LNCAP (cell line): ENCODE results near the gene KHK.

Experiments
- TF ChIP-seq, protein P1 (sequence below): fragments of 450-650 bp; IDR thresholded peaks from 2 replicates; pipeline ENCODE4 v1.5.1; 2017; ENCODE audit warnings: mild to moderate bottlenecking

KHK gene

DNA sequence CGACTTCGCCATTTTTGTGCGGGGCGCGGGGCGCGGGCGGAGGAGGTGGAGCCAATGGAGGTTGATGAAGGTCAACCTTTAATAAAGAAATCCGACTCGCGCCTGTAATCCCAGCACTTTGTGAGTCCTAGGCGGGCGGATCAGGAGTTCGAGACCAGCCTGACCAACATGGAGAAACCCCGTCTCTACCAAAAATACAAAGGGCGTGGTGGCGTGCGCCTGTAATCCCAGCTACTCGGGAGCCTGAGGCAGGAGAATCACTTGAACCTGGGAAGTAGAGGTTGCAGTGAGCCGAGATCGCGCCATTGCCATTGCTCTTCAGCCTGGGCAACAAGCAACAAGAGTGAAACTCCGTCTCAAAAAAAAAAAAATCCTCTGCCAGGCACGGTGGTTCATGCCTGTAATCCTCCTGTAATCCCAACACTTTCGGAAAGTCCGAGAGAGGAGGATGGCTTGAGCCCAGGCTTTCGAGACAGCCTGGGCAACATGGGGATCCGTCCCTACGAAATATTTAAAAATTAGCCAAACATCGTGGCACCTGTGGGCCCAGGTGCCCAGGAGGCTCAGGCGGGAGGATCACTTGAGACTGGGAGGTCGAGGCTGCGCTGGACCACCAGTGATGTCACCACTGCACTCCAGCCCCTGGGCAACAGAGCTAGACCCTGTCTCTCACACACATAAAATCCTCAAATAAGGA lies 48.4 kb downstream of the KHK start:
- TF ChIP-seq, protein P1, sequence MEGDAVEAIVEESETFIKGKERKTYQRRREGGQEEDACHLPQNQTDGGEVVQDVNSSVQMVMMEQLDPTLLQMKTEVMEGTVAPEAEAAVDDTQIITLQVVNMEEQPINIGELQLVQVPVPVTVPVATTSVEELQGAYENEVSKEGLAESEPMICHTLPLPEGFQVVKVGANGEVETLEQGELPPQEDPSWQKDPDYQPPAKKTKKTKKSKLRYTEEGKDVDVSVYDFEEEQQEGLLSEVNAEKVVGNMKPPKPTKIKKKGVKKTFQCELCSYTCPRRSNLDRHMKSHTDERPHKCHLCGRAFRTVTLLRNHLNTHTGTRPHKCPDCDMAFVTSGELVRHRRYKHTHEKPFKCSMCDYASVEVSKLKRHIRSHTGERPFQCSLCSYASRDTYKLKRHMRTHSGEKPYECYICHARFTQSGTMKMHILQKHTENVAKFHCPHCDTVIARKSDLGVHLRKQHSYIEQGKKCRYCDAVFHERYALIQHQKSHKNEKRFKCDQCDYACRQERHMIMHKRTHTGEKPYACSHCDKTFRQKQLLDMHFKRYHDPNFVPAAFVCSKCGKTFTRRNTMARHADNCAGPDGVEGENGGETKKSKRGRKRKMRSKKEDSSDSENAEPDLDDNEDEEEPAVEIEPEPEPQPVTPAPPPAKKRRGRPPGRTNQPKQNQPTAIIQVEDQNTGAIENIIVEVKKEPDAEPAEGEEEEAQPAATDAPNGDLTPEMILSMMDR = no peak

DNA sequence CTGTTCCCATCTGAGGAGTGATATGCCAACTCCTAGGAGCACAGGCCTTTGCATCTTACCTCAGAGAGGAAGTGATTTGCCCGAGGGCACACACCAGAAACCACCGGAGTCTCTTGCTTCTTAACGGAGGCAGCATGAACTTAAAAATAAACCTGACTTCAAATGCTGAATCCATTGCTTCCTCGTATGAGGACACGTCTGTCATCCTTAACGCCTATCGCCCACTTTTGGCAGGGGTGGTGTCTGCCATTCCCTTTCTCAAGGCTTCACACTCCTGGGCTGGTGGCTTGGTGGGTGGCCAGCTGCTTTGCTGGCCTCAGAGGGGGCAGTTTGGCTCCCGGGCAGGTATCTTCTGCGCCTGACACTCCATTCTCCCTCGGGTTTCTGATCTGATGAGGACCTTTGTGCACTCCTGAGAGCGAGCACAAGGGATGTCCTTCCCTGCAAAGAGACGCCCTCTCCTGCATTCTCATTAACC lies 48.9 kb downstream of the KHK start:
- TF ChIP-seq, protein P1 = no peak

DNA sequence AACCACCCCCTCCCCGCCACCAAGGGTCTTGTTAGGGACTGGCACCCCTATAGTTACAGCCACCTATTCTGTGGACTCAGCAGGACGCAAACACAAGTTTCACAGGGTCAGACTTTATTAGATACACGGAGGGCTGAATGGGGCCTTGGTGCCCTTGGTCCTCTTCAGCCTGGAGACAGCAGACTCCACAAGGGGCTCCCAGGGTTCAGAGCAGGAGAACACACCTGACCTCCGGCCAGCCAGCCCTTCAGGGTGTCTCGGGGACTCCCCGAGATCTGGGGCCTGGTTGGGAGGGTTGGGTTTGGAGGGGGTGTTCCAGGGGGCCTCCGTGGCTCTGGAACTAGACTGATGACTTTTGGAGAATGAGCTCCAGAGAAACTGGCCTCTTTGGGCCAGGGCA lies 50.2 kb downstream of the KHK start:
- TF ChIP-seq, protein P1 = no peak

DNA sequence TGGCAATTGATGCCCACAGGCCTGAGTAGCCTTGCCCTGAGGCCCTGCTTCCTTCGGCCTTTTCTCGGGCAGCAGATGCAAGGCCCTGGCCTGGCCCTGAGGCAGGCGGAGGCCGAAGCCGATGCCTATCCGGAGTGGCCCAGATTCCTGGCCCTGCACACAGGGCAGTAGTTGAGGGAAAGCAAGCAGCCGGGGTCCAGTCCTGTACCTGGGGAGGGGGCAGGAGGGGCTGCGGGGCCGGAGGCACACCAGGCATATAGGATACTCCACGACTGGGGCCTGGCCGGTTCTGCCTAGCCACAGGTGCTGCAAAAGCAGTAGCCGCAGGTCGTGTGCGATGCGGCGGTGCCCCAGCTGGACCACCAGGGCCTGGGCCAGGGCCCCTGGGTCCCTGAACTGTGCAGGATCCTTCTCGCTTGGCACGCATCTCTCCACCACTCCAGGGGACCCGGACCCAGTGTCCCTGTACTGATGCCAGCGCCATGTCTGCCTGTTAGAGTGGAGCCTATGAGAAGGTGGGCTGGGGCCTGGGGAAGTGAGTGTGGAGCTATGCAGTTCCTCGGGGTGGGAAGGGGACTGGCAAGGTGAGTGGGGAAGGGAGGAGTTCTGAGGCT lies 50.9 kb downstream of the KHK start:
- TF ChIP-seq, protein P1 = no peak

DNA sequence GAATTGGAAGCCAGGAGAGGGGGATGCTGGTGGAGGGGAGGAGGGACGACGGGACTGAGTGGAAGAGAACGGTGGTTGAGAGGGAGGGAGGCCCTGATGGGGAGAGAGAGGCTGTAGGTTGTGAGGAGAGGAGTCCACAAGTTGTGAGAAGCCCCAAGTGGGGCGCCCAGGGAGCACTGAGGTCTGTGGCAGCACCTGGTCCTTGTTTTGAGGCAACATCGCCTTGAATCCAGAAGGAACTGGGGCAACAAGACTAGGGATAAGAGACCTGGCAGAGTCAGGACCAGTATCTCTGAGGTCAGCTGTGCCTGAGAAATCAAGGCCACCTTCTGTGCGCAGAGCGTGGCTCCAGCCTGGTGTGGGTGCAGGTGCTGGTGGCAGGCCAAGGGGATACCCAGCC lies 51.5 kb downstream of the KHK start:
- TF ChIP-seq, protein P1 = no peak

DNA sequence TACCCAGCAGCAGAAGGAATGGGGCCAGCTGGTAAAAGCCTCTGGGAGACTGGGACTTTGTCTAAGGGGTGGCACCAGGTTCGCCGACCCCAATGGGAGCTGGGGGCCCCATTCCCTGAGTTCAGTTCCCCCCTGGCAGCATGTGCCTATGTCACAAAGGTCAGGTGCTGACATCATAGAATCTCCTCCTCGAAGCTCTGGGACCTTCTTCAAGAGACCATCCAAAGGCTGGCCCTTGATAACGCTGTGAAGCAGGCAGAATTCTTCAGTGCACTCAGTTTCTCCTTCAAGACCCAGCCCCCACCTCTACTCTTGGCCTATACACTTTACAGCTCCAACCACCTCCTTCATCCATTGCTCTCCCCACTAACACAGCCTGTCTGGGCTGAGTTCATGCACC lies 52.7 kb downstream of the KHK start, which contains the start of gene PRR30:
PRR30 (minus strand) TSS at position 101 of the 400 bp plus-strand sequence. CDS start 1,081 bp downstream, outside the sequence.
- TF ChIP-seq, protein P1 = no peak

DNA sequence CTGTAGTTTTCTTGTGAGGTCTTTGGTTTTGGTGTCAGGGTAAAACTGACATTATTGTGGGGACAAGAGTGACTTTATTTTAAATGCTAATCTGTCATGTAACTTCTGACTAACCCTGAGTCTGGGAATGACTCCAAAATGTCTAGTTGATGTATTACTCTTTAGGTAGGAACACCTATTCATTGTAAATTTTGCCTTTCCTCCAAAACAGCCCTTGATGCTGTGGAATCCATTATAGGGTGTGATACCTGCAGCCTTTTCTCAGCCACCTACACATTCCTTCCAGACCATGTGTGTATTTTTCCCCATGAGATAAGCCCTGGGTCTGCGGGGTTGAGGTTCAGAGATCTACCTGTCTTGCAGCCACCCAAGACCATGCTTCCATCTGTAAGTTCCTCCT lies 56.7 kb downstream of the KHK start:
- TF ChIP-seq, protein P1 = no peak
